Measurements from ENCODE around the gene PEX5L.

The PEX5L gene

DNA sequence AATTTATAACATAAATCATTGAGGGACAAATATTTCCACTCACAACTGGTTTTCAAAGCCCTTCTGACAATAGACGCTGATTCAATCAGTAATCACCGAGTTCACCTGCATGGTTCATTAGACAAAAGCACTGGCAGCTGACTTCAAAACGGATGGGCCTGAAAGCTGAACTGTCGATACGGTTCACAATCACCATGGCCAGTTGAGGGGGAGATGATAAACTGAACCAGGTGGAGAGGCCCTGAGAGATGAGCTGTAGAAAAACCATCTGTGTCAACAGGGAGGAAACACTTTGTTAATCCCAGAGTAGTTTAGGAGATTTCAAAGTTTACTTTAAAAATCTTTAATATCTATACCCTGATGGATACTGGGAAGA, 75.0 kb downstream of the PEX5L start:
- Histone ChIP-seq H3K4me2 (ENCODE audit: low read depth, low read length, poor library complexity, severe bottlenecking) (no peak overlapping the region), H3K36me3 (ENCODE audit: low read length) (no peaks in the 10 kb centered on the region), H3K4me3 (ENCODE audit: insufficient read depth, low read length, poor library complexity, severe bottlenecking) (no peak overlapping the region), H3K79me2 (ENCODE audit: insufficient read depth, low read length) (no peaks in the 10 kb centered on the region), H3K27me3 (ENCODE audit: low read length) (no peaks in the 10 kb centered on the region), H3K9ac (ENCODE audit: low read length) (no peak overlapping the region), H4K20me1 (ENCODE audit: low read depth, low read length) (no peaks in the 10 kb centered on the region), H3K27ac (ENCODE audit: low read depth, low read length) (no peak overlapping the region), H3F3A (ENCODE audit: insufficient read depth) (no peaks in the 10 kb centered on the region), H2AFZ (ENCODE audit: low read depth, low read length, severe bottlenecking) (no peak overlapping the region), H3K9me2 (replicated peaks; ENCODE audit: insufficient read depth, low read length) (no peaks in the 10 kb centered on the region), H3K9me3 (ENCODE audit: insufficient read depth, low read length) (no peaks in the 10 kb centered on the region)
- no peak for TF ChIP-seq CTCF (IDR thresholded peaks at IDR 0.05; ENCODE audit: insufficient read depth, low read length, poor library complexity, severe bottlenecking)
- TF ChIP-seq EZH2phosphoT487 (conservative IDR thresholded peaks at IDR 0.05; ENCODE audit: low read length): no peak

GRCh38 chr3:179961071-179961702, 75.5 kb downstream of the PEX5L start:
- H3K4me2 ChIP-seq (ENCODE audit: low read depth, low read length, poor library complexity, severe bottlenecking): no peak overlapping the region
- H3K9me2 ChIP-seq (replicated peaks; ENCODE audit: insufficient read depth, low read length): no peaks in the 10 kb centered on the region
- TF ChIP-seq EZH2phosphoT487 (conservative IDR thresholded peaks at IDR 0.05; ENCODE audit: low read length) (no peak), CTCF (IDR thresholded peaks at IDR 0.05; ENCODE audit: insufficient read depth, low read length, poor library complexity, severe bottlenecking) (no peak)
- no peaks in the 10 kb centered on the region for H3K79me2 ChIP-seq (ENCODE audit: insufficient read depth, low read length)
- H4K20me1 ChIP-seq (ENCODE audit: low read depth, low read length): no peaks in the 10 kb centered on the region
- H3K27ac ChIP-seq (ENCODE audit: low read depth, low read length): no peak overlapping the region
- H3K36me3 ChIP-seq (ENCODE audit: low read length): no peaks in the 10 kb centered on the region
- no peak overlapping the region for H3K9ac ChIP-seq (ENCODE audit: low read length)
- H3K9me3 ChIP-seq (ENCODE audit: insufficient read depth, low read length): no peaks in the 10 kb centered on the region
- no peaks in the 10 kb centered on the region for H3F3A ChIP-seq (ENCODE audit: insufficient read depth)
- H3K27me3 ChIP-seq (ENCODE audit: low read length): no peaks in the 10 kb centered on the region
- H2AFZ ChIP-seq (ENCODE audit: low read depth, low read length, severe bottlenecking): no peak overlapping the region
- H3K4me3 ChIP-seq (ENCODE audit: insufficient read depth, low read length, poor library complexity, severe bottlenecking): no peak overlapping the region

GRCh38 chr3:179958759-179959158, 78.0 kb downstream of the PEX5L start:
- Histone ChIP-seq H3K79me2 (ENCODE audit: insufficient read depth, low read length) (no peaks in the 10 kb centered on the region), H3K4me2 (ENCODE audit: low read depth, low read length, poor library complexity, severe bottlenecking) (no peak overlapping the region), H3K27ac (ENCODE audit: low read depth, low read length) (no peak overlapping the region)

More at GRCh38 chr3:179958759-179959158, 78.0 kb downstream of the PEX5L start:
- Histone ChIP-seq H3K9me3 (ENCODE audit: insufficient read depth, low read length) (no peaks in the 10 kb centered on the region), H3K9me2 (replicated peaks; ENCODE audit: insufficient read depth, low read length) (no peaks in the 10 kb centered on the region), H3F3A (ENCODE audit: insufficient read depth) (no peaks in the 10 kb centered on the region), H3K36me3 (ENCODE audit: low read length) (no peaks in the 10 kb centered on the region), H3K27me3 (ENCODE audit: low read length) (no peaks in the 10 kb centered on the region), H3K9ac (ENCODE audit: low read length) (no peak overlapping the region), H2AFZ (ENCODE audit: low read depth, low read length, severe bottlenecking) (no peak overlapping the region), H4K20me1 (ENCODE audit: low read depth, low read length) (no peaks in the 10 kb centered on the region), H3K4me3 (ENCODE audit: insufficient read depth, low read length, poor library complexity, severe bottlenecking) (no peak overlapping the region)
- TF ChIP-seq EZH2phosphoT487 (conservative IDR thresholded peaks at IDR 0.05; ENCODE audit: low read length) (no peak), CTCF (IDR thresholded peaks at IDR 0.05; ENCODE audit: insufficient read depth, low read length, poor library complexity, severe bottlenecking) (no peak)
